DND-41 (cell line): ENCODE results near the gene LTBP1.

ENCODE experiments used
- ATAC-seq: fragments of 200-7000 bp; cut with Tn5 transposase; 3 replicates; pipeline ENCODE4 v1.9.1; 2021; ENCODE audit warnings: low read depth; ENCODE audit not compliant: insufficient read depth
- DNase-seq: peaks from one replicate; pipeline ENCODE4 v3.0.0-alpha.2; 2020
- H2AFZ ChIP-seq: 2 replicates; pipeline ENCODE4 v1.6.0; 2012; ENCODE audit warnings: low read depth, low read length
- H3K27ac ChIP-seq: 2 replicates; pipeline ENCODE4 v1.5.1; 2012; ENCODE audit warnings: low read length, inconsistent platforms
- H3K27me3 ChIP-seq: fragments of 200-600 bp; sonication (generic); 2 replicates; pipeline ENCODE4 v1.6.0; 2012; ENCODE audit warnings: low read length, mild to moderate bottlenecking, inconsistent platforms; ENCODE audit not compliant: insufficient read depth, poor library complexity
- H3K36me3 ChIP-seq: 2 replicates; pipeline ENCODE4 v1.5.1; 2012; ENCODE audit warnings: low read length, inconsistent platforms; ENCODE audit not compliant: insufficient read depth
- H3K4me1 ChIP-seq: 2 replicates; pipeline ENCODE4 v1.5.1; 2012; ENCODE audit warnings: mild to moderate bottlenecking, low read length; ENCODE audit not compliant: insufficient read depth
- H3K4me2 ChIP-seq: 2 replicates; pipeline ENCODE4 v1.6.0; 2012; ENCODE audit warnings: mild to moderate bottlenecking, moderate library complexity, low read length, inconsistent platforms; ENCODE audit not compliant: insufficient read depth
- H3K4me3 ChIP-seq, 2 experiments: fragments of 200-600 bp in 1 of 2; shearing (Covaris generic) in 1 of 2; 2 replicates each; pipeline ENCODE4 v1.5.1; 2012 to 2016; ENCODE audit warnings: inconsistent platforms in 2 of 2, low read length in 2 of 2, mild to moderate bottlenecking in 2 of 2, low read depth in 1 of 2, moderate library complexity in 1 of 2
- H3K79me2 ChIP-seq: 2 replicates; pipeline ENCODE4 v1.6.0; 2012; ENCODE audit warnings: low read length, inconsistent platforms; ENCODE audit not compliant: insufficient read depth
- H3K9ac ChIP-seq: 2 replicates; pipeline ENCODE4 v1.6.0; 2012; ENCODE audit warnings: low read depth, mild to moderate bottlenecking, inconsistent platforms, low read length, moderate library complexity
- H3K9me3 ChIP-seq: 2 replicates; pipeline ENCODE4 v1.5.1; 2012; ENCODE audit warnings: low read length, moderate library complexity, mild to moderate bottlenecking, inconsistent platforms; ENCODE audit not compliant: insufficient read depth, severe bottlenecking
- H4K20me1 ChIP-seq: 2 replicates; pipeline ENCODE4 v1.6.0; 2012; ENCODE audit warnings: low read length; ENCODE audit not compliant: insufficient read depth
- CTCF ChIP-seq: IDR thresholded peaks from 2 replicates; pipeline ENCODE4 v1.5.1; 2012; ENCODE audit warnings: borderline replicate concordance, low read length, moderate library complexity, mild to moderate bottlenecking; ENCODE audit not compliant: poor library complexity, severe bottlenecking; ENCODE audit errors: extremely low read depth
- EZH2 ChIP-seq: IDR thresholded peaks from 3 replicates; pipeline ENCODE4 v1.6.1; 2012; ENCODE audit warnings: borderline replicate concordance, low read depth, mild to moderate bottlenecking, moderate library complexity, low read length, inconsistent platforms; ENCODE audit not compliant: severe bottlenecking

Gene LTBP1

GRCh38 chr2:33340280-33340679 is 393.5 kb downstream of the LTBP1 start:
- Histone ChIP-seq H3K9ac (no peak overlapping the region), H3K27me3 (no peaks in the 10 kb centered on the region), H3K4me3 (no peak overlapping the region), H3K4me1 (peaks cover 36% of the 10 kb centered on the region), H3K36me3 (no peaks in the 10 kb centered on the region), H3K4me2 (no peak overlapping the region), H2AFZ (no peak overlapping the region), H3K27ac (no peak overlapping the region), H4K20me1 (no peaks in the 10 kb centered on the region), H3K9me3 (no peaks in the 10 kb centered on the region), H3K79me2 (no peaks in the 10 kb centered on the region)
- ATAC-seq (no peak), DNase-seq (no peak)
- no peak for TF ChIP-seq EZH2
- TF ChIP-seq CTCF, result no peak

- H3K4me3 ChIP-seq, result no peak overlapping the region
- no peaks in the 10 kb centered on the region for H3K36me3 ChIP-seq
- DNase-seq, result no peak
- no peak overlapping the region for H2AFZ ChIP-seq
- no peaks in the 10 kb centered on the region for H3K9me3 ChIP-seq
- H3K79me2 ChIP-seq, result no peaks in the 10 kb centered on the region
- H3K27ac ChIP-seq, result peak overlapping the region; percentile 83
- peaks cover 39% of the 10 kb centered on the region for H3K4me1 ChIP-seq
- TF ChIP-seq EZH2 (no peak), CTCF (no peak)
- no peak for ATAC-seq
- no peaks in the 10 kb centered on the region for H4K20me1 ChIP-seq
- H3K4me2 ChIP-seq, result no peak overlapping the region
- H3K27me3 ChIP-seq, result no peaks in the 10 kb centered on the region
- H3K9ac ChIP-seq, result no peak overlapping the region
Measured at GRCh38 chr2:33342171-33342570, 395.4 kb downstream of the LTBP1 start.

GRCh38 chr2:33342705-33343104 is 396.0 kb downstream of the LTBP1 start:
- TF ChIP-seq EZH2 (no peak), CTCF (no peak)
- no peak overlapping the region for H2AFZ ChIP-seq
- no peak overlapping the region for H3K4me3 ChIP-seq
- ATAC-seq (no peak), DNase-seq (no peak)
- peaks cover 41% of the 10 kb centered on the region for H3K4me1 ChIP-seq
- H3K79me2 ChIP-seq, result no peaks in the 10 kb centered on the region
- peak overlapping the region; percentile 22; the same call in 1 of the 2 replicates for H3K9ac ChIP-seq
- no peaks in the 10 kb centered on the region for H4K20me1 ChIP-seq
- no peak overlapping the region for H3K4me2 ChIP-seq
- peak overlapping the region; percentile 83 for H3K27ac ChIP-seq
- no peaks in the 10 kb centered on the region for H3K36me3 ChIP-seq
- no peaks in the 10 kb centered on the region for H3K27me3 ChIP-seq
- no peaks in the 10 kb centered on the region for H3K9me3 ChIP-seq

- peak overlapping the region; percentile 31 for H3K4me2 ChIP-seq
Measured at GRCh38 chr2:33343387-33343895, 396.7 kb downstream of the LTBP1 start.

More at GRCh38 chr2:33343387-33343895, 396.7 kb downstream of the LTBP1 start:
- ATAC-seq, result peak; percentile 82
- Histone ChIP-seq H3K9me3 (no peaks in the 10 kb centered on the region), H3K4me3 (no peak overlapping the region), H3K27ac (peak overlapping the region; percentile 83), H3K27me3 (no peaks in the 10 kb centered on the region), H4K20me1 (no peaks in the 10 kb centered on the region), H3K4me1 (peaks cover 41% of the 10 kb centered on the region), H3K36me3 (no peaks in the 10 kb centered on the region), H2AFZ (no peak overlapping the region), H3K9ac (peak overlapping the region; percentile 39; the same call in 1 of the 2 replicates), H3K79me2 (no peaks in the 10 kb centered on the region)
- TF ChIP-seq CTCF (no peak), EZH2 (no peak)
- DNase-seq, result no peak
